ENCODE data around the gene RTL10. TPM values are rescaled to one million over a fixed set of nuclear protein-coding genes. Genes with fewer than 3 reads are reported as not detected.

Gene RTL10
- polyA plus RNA-seq, 1 donor, result 19.5 TPM

GRCh38 chr22:19821523-19822300 lies 33.0 kb downstream of the RTL10 start:
- H3K9me3 ChIP-seq (ENCODE audit: control insufficient read depth, low read depth, low read length), result no peaks in the 10 kb centered on the region
- peaks cover 25% of the 10 kb centered on the region for H3K4me1 ChIP-seq (ENCODE audit: control insufficient read depth, insufficient read depth, low read length)
- no peaks in the 10 kb centered on the region for H3K27me3 ChIP-seq (ENCODE audit: control insufficient read depth, insufficient read depth, low read length)
- DNase-seq, result no peak
- no CpG with 5 or more reads among the region's 20 CpGs for WGBS (ENCODE audit: insufficient coverage, low lambda C conversion rate)
- no peaks in the 10 kb centered on the region for H3K36me3 ChIP-seq (ENCODE audit: control insufficient read depth, insufficient read depth, low read length)
- H3K4me3 ChIP-seq (ENCODE audit: low read length), result no peak overlapping the region
- no peak overlapping the region for H3K27ac ChIP-seq (ENCODE audit: low read length)

- WGBS (ENCODE audit: insufficient coverage, low lambda C conversion rate), result no CpG with 5 or more reads among the region's 18 CpGs
- no peak for DNase-seq
- no peak overlapping the region for H3K4me3 ChIP-seq (ENCODE audit: low read length)
These were observed 33.7 kb downstream of the RTL10 start for GRCh38 chr22:19820880-19821522.

GRCh38 chr22:19819911-19820879 lies 34.5 kb downstream of the RTL10 start:
- H3K4me3 ChIP-seq (ENCODE audit: low read length), result no peak overlapping the region
- peaks cover 25% of the 10 kb centered on the region for H3K4me1 ChIP-seq (ENCODE audit: control insufficient read depth, insufficient read depth, low read length)
- no peak for DNase-seq
- no peaks in the 10 kb centered on the region for H3K36me3 ChIP-seq (ENCODE audit: control insufficient read depth, insufficient read depth, low read length)
- WGBS (ENCODE audit: insufficient coverage, low lambda C conversion rate), result no CpG with 5 or more reads among the region's 21 CpGs
- no peaks in the 10 kb centered on the region for H3K9me3 ChIP-seq (ENCODE audit: control insufficient read depth, low read depth, low read length)
- H3K27ac ChIP-seq (ENCODE audit: low read length), result no peak overlapping the region
- no peaks in the 10 kb centered on the region for H3K27me3 ChIP-seq (ENCODE audit: control insufficient read depth, insufficient read depth, low read length)

More at GRCh38 chr22:19820880-19821522, 33.7 kb downstream of the RTL10 start:
- Histone ChIP-seq H3K27ac (ENCODE audit: low read length) (no peak overlapping the region), H3K4me1 (ENCODE audit: control insufficient read depth, insufficient read depth, low read length) (peaks cover 25% of the 10 kb centered on the region), H3K9me3 (ENCODE audit: control insufficient read depth, low read depth, low read length) (no peaks in the 10 kb centered on the region), H3K27me3 (ENCODE audit: control insufficient read depth, insufficient read depth, low read length) (no peaks in the 10 kb centered on the region), H3K36me3 (ENCODE audit: control insufficient read depth, insufficient read depth, low read length) (no peaks in the 10 kb centered on the region)

GRCh38 chr22:19819208-19819910 lies 35.3 kb downstream of the RTL10 start:
- Histone ChIP-seq H3K4me3 (ENCODE audit: low read length) (no peak overlapping the region), H3K36me3 (ENCODE audit: control insufficient read depth, insufficient read depth, low read length) (no peaks in the 10 kb centered on the region), H3K4me1 (ENCODE audit: control insufficient read depth, insufficient read depth, low read length) (peaks cover 17% of the 10 kb centered on the region), H3K27ac (ENCODE audit: low read length) (no peak overlapping the region), H3K27me3 (ENCODE audit: control insufficient read depth, insufficient read depth, low read length) (no peaks in the 10 kb centered on the region), H3K9me3 (ENCODE audit: control insufficient read depth, low read depth, low read length) (no peaks in the 10 kb centered on the region)
- DNase-seq, result no peak
- no CpG with 5 or more reads among the region's 14 CpGs for WGBS (ENCODE audit: insufficient coverage, low lambda C conversion rate)

GRCh38 chr22:19818324-19819207 lies 36.1 kb downstream of the RTL10 start:
- no peak for DNase-seq
- Histone ChIP-seq H3K4me3 (ENCODE audit: low read length) (no peak overlapping the region), H3K27me3 (ENCODE audit: control insufficient read depth, insufficient read depth, low read length) (no peaks in the 10 kb centered on the region), H3K36me3 (ENCODE audit: control insufficient read depth, insufficient read depth, low read length) (no peaks in the 10 kb centered on the region), H3K9me3 (ENCODE audit: control insufficient read depth, low read depth, low read length) (no peaks in the 10 kb centered on the region), H3K4me1 (ENCODE audit: control insufficient read depth, insufficient read depth, low read length) (peaks cover 14% of the 10 kb centered on the region), H3K27ac (ENCODE audit: low read length) (no peak overlapping the region)
- WGBS (ENCODE audit: insufficient coverage, low lambda C conversion rate), result no CpG with 5 or more reads among the region's 17 CpGs

GRCh38 chr22:19816372-19817119 lies 38.1 kb downstream of the RTL10 start:
- Histone ChIP-seq H3K27me3 (ENCODE audit: control insufficient read depth, insufficient read depth, low read length) (no peaks in the 10 kb centered on the region), H3K36me3 (ENCODE audit: control insufficient read depth, insufficient read depth, low read length) (no peaks in the 10 kb centered on the region), H3K4me1 (ENCODE audit: control insufficient read depth, insufficient read depth, low read length) (no peaks in the 10 kb centered on the region), H3K9me3 (ENCODE audit: control insufficient read depth, low read depth, low read length) (no peaks in the 10 kb centered on the region), H3K27ac (ENCODE audit: low read length) (no peak overlapping the region), H3K4me3 (ENCODE audit: low read length) (no peak overlapping the region)
- DNase-seq, result no peak
- no CpG with 5 or more reads among the region's 14 CpGs for WGBS (ENCODE audit: insufficient coverage, low lambda C conversion rate)

- H3K27ac ChIP-seq (ENCODE audit: low read length), result no peak overlapping the region
- H3K36me3 ChIP-seq (ENCODE audit: control insufficient read depth, insufficient read depth, low read length), result no peaks in the 10 kb centered on the region
- H3K4me1 ChIP-seq (ENCODE audit: control insufficient read depth, insufficient read depth, low read length), result no peaks in the 10 kb centered on the region
- no peaks in the 10 kb centered on the region for H3K27me3 ChIP-seq (ENCODE audit: control insufficient read depth, insufficient read depth, low read length)
- WGBS (ENCODE audit: insufficient coverage, low lambda C conversion rate), result no CpG with 5 or more reads among the region's 16 CpGs
- DNase-seq, result no peak
- H3K4me3 ChIP-seq (ENCODE audit: low read length), result no peak overlapping the region
- H3K9me3 ChIP-seq (ENCODE audit: control insufficient read depth, low read depth, low read length), result no peaks in the 10 kb centered on the region
These were observed 38.8 kb downstream of the RTL10 start for GRCh38 chr22:19815823-19816290.

GRCh38 chr22:19815093-19815822 lies 39.4 kb downstream of the RTL10 start:
- no peak overlapping the region for H3K27ac ChIP-seq (ENCODE audit: low read length)
- DNase-seq, result no peak
- H3K36me3 ChIP-seq (ENCODE audit: control insufficient read depth, insufficient read depth, low read length), result no peaks in the 10 kb centered on the region
- no peaks in the 10 kb centered on the region for H3K27me3 ChIP-seq (ENCODE audit: control insufficient read depth, insufficient read depth, low read length)
- 100% methylated on average over 2 of the region's 18 CpGs for WGBS (ENCODE audit: insufficient coverage, low lambda C conversion rate)
- no peak overlapping the region for H3K4me3 ChIP-seq (ENCODE audit: low read length)
- no peaks in the 10 kb centered on the region for H3K9me3 ChIP-seq (ENCODE audit: control insufficient read depth, low read depth, low read length)
- H3K4me1 ChIP-seq (ENCODE audit: control insufficient read depth, insufficient read depth, low read length), result no peaks in the 10 kb centered on the region

Data from large intestine (tissue), 3 donors.